ENCODE data around the gene TTK. TPM values are rescaled to one million over a fixed set of nuclear protein-coding genes. Genes with fewer than 3 reads are reported as not detected.
"Not testable (repeated sequence)": the region's sequence is repeated elsewhere in the genome, so short reads cannot be mapped to it uniquely, and the experiment has no call there.

TTK gene
- total RNA-seq, 1 donor from 2014 or later: 231 TPM

DNA sequence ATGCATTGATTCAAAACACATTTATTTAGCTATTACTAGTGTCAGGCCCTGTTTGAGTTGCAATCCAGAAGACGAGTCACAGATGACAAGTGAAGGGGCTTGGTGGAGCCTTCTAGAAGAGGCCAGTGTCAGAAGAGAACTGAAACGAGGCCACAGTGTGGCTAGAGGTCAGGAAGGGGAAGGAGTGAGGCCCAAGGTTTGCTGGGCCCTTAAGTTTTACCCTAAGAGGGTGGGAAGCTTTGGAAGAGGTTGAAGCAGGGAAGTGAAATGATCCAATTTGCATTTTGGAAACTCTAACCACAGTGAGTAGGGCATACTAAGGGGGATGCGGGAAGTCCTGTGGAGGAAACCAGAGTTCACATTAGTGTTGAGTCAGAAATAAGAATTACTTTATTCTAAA lies 25.0 kb downstream of the TTK start:
- H3K9me3 Mint-ChIP-seq: no peaks in the 10 kb centered on the region
- peaks cover 32% of the 10 kb centered on the region for H3K36me3 ChIP-seq
- H2AFZ ChIP-seq (replicated peaks): no peak overlapping the region
- no peaks in the 10 kb centered on the region for H3K4me1 Mint-ChIP-seq
- DNase-seq (ENCODE audit: low spot score): no peak
- no peaks in the 10 kb centered on the region for H4K20me1 ChIP-seq (ENCODE audit: low read depth)
- H3K79me2 ChIP-seq (ENCODE audit: low read depth): no peaks in the 10 kb centered on the region
- no peak overlapping the region for H3K4me3 Mint-ChIP-seq
- no peaks in the 10 kb centered on the region for H3F3A ChIP-seq (ENCODE audit: low read depth)
- no peak overlapping the region for H3K4me2 ChIP-seq
- TF ChIP-seq EZH2phosphoT487 (IDR thresholded peaks at IDR 0.05) (no peak), EZH2 (IDR thresholded peaks at IDR 0.05) (no peak)
- TF ChIP-seq, protein P1, sequence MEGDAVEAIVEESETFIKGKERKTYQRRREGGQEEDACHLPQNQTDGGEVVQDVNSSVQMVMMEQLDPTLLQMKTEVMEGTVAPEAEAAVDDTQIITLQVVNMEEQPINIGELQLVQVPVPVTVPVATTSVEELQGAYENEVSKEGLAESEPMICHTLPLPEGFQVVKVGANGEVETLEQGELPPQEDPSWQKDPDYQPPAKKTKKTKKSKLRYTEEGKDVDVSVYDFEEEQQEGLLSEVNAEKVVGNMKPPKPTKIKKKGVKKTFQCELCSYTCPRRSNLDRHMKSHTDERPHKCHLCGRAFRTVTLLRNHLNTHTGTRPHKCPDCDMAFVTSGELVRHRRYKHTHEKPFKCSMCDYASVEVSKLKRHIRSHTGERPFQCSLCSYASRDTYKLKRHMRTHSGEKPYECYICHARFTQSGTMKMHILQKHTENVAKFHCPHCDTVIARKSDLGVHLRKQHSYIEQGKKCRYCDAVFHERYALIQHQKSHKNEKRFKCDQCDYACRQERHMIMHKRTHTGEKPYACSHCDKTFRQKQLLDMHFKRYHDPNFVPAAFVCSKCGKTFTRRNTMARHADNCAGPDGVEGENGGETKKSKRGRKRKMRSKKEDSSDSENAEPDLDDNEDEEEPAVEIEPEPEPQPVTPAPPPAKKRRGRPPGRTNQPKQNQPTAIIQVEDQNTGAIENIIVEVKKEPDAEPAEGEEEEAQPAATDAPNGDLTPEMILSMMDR (IDR thresholded peaks at IDR 0.05): no peak
- peaks cover 33% of the 10 kb centered on the region for H3K36me3 Mint-ChIP-seq
- no peaks in the 10 kb centered on the region for H3K4me1 ChIP-seq
- H3K4me3 ChIP-seq: no peak overlapping the region
- H3K27me3 Mint-ChIP-seq (ENCODE audit: insufficient read depth, low read depth): no peaks in the 10 kb centered on the region
- no peak overlapping the region for H3K9ac ChIP-seq
- H3K9me3 ChIP-seq (ENCODE audit: low read depth): no peaks in the 10 kb centered on the region
- H3K27ac ChIP-seq: no peak overlapping the region
- no peak overlapping the region for H3K27ac Mint-ChIP-seq
- no peaks in the 10 kb centered on the region for H3K27me3 ChIP-seq

DNA sequence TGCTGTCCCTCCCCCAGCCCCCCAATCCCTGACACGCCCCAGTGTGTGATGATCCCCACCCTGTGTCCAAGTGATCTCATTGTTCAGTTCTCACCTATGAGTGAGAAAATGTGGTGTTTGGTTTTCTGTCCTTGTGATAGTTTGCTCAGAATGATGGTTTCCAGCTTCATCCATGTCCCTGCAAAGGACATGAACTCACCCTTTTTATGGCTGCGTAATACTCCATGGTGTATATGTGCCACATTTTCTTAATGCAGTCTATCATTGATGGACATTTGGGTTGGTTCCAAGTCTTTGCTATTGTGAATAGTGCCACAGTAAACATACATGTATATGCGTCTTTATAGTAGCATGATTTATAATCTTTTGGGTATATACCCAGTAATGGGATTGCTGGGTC lies 43.8 kb downstream of the TTK start:
- H3K4me3 ChIP-seq; DNase-seq (ENCODE audit: low spot score); H3K27me3 Mint-ChIP-seq (ENCODE audit: insufficient read depth, low read depth); H3K27me3 ChIP-seq; H3K4me3 Mint-ChIP-seq; H3K36me3 ChIP-seq; H3K4me1 Mint-ChIP-seq; H4K20me1 ChIP-seq (ENCODE audit: low read depth); H3K79me2 ChIP-seq (ENCODE audit: low read depth); H3K4me2 ChIP-seq; H3K9ac ChIP-seq; H3K27ac Mint-ChIP-seq; H3F3A ChIP-seq (ENCODE audit: low read depth); H3K27ac ChIP-seq; H3K9me3 ChIP-seq (ENCODE audit: low read depth); H2AFZ ChIP-seq (replicated peaks); H3K4me1 ChIP-seq: not testable (repeated sequence)
- H3K9me3 Mint-ChIP-seq: peaks cover 13% of the 10 kb centered on the region
- peaks cover 33% of the 10 kb centered on the region for H3K36me3 Mint-ChIP-seq

DNA sequence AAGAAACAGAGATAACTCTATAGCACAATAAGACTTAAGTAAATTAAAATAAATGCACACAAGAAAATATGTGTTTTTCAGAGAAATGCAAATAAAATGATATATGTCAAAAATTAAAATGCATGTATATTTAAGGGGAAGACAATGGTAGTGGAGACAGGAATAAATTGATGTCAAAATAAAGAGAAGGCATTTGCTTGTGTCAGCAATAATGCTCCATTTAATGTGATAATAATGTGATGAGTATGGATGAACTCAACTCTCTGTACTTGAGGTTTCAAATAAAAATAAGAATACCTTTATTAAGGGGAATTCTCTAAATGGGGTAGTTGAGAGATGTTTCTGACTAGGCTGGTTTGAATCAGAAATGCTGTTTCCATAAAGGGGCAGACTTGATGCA lies 56.3 kb downstream of the TTK start:
- H3K4me3 ChIP-seq: no peak overlapping the region

DNA sequence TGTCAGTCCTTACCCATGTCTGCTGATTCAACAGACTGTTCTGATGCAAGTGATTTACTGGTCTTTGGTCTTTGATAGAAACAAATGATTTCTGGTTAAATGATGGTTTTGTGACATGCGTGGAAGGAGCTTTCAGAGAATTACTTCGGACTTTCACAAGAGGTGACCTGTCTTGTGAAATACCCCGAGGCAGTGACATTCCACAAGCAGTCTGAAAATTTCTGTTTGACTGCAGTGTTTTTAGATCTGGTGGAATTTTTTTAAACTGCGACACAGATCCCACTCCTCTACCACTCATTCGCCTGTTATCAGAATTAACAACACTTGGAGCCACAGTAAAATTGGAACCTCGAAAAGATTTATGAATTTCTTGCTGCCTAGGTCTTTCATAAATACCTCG lies 63.7 kb downstream of the TTK start:
- H3K36me3 Mint-ChIP-seq; H2AFZ ChIP-seq (replicated peaks); H3K27ac ChIP-seq; H3F3A ChIP-seq (ENCODE audit: low read depth); H3K79me2 ChIP-seq (ENCODE audit: low read depth); H3K4me3 ChIP-seq; H3K9me3 Mint-ChIP-seq; DNase-seq (ENCODE audit: low spot score); H3K9ac ChIP-seq; H3K9me3 ChIP-seq (ENCODE audit: low read depth); H3K27ac Mint-ChIP-seq; H3K27me3 Mint-ChIP-seq (ENCODE audit: insufficient read depth, low read depth); H3K27me3 ChIP-seq; H3K4me3 Mint-ChIP-seq; H3K4me2 ChIP-seq; H3K4me1 ChIP-seq; H3K36me3 ChIP-seq; H3K4me1 Mint-ChIP-seq; H4K20me1 ChIP-seq (ENCODE audit: low read depth): not testable (repeated sequence)

More for the DNA sequence above, 56.3 kb downstream of the TTK start:
- Mint-ChIP-seq H3K4me3 (no peak overlapping the region), H3K9me3 (no peaks in the 10 kb centered on the region), H3K4me1 (peaks cover 8% of the 10 kb centered on the region), H3K27ac (no peak overlapping the region), H3K27me3 (ENCODE audit: insufficient read depth, low read depth) (peaks cover under 1% of the 10 kb centered on the region), H3K36me3 (no peaks in the 10 kb centered on the region)
- Histone ChIP-seq H3K4me1 (peaks cover 8% of the 10 kb centered on the region), H3F3A (ENCODE audit: low read depth) (no peaks in the 10 kb centered on the region), H4K20me1 (ENCODE audit: low read depth) (no peaks in the 10 kb centered on the region), H3K36me3 (no peaks in the 10 kb centered on the region), H2AFZ (replicated peaks) (no peak overlapping the region), H3K79me2 (ENCODE audit: low read depth) (no peaks in the 10 kb centered on the region), H3K27me3 (no peaks in the 10 kb centered on the region), H3K9ac (no peak overlapping the region), H3K9me3 (ENCODE audit: low read depth) (no peaks in the 10 kb centered on the region), H3K4me2 (no peak overlapping the region), H3K27ac (no peak overlapping the region)
- DNase-seq (ENCODE audit: low spot score): no peak
- TF ChIP-seq, protein P1 (IDR thresholded peaks at IDR 0.05): no peak
- no peak for TF ChIP-seq EZH2phosphoT487 (IDR thresholded peaks at IDR 0.05)
- TF ChIP-seq EZH2 (IDR thresholded peaks at IDR 0.05): no peak

DNA sequence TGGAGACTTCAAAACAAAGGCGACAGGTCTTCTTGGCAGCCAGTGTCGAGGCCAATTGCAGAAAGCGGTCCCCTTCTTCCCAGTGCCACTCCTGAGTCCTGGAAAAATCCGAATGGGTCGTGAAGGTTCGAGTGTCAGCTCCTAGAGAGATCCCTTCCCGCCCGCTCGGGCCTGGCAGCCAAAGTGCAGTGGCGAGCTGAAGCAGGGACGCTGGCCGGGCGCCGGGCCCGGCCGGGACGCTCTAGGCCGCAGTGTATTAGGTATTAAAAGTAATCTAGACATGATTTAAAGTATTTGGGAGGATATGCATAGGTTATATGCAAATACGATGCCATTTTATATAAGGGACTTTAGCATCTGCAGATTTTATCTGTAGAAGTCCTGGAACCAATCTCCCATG lies 66.0 kb downstream of the TTK start:
- not testable (repeated sequence) for H3K9ac ChIP-seq; H4K20me1 ChIP-seq (ENCODE audit: low read depth); H3F3A ChIP-seq (ENCODE audit: low read depth); H3K27ac ChIP-seq; H3K4me3 Mint-ChIP-seq; H3K36me3 Mint-ChIP-seq; H3K4me2 ChIP-seq; H3K9me3 Mint-ChIP-seq; H3K9me3 ChIP-seq (ENCODE audit: low read depth); H2AFZ ChIP-seq (replicated peaks); H3K79me2 ChIP-seq (ENCODE audit: low read depth); H3K4me1 Mint-ChIP-seq; H3K4me1 ChIP-seq; H3K36me3 ChIP-seq; H3K27ac Mint-ChIP-seq; H3K27me3 ChIP-seq; H3K4me3 ChIP-seq; H3K27me3 Mint-ChIP-seq (ENCODE audit: insufficient read depth, low read depth); DNase-seq (ENCODE audit: low spot score)
